Left lobe of liver (tissue), 2 donors: ENCODE measurements around the gene TNFAIP3. TPM values are rescaled to one million over a fixed set of nuclear protein-coding genes. Genes with fewer than 3 reads are reported as not detected.
"Not testable (repeated sequence)": the region's sequence is repeated elsewhere in the genome, so short reads cannot be mapped to it uniquely, and the experiment has no call there.

ENCODE experiments used
- ATAC-seq: fragments of 200-7000 bp; cut with Tn5 transposase; one replicate; pipeline ENCODE4 v1.9.1; 2020; ENCODE audit warnings: mild to moderate bottlenecking, moderate library complexity
- DNase-seq: peaks from one replicate; pipeline ENCODE4 v3.0.0-alpha.2; 2020; ENCODE audit warnings: low spot score
- total RNA-seq: library from RNA; stranded (reverse); gene quantifications from one replicate; pipeline ENCODE4 v1.2.1, GENCODE V29; 2021
- donor health status: DM: no; HTN: no; CAD: no; lungs with moderate emphysema.
- donor health status: DM: no; HTN: yes; CAD: no.

Gene TNFAIP3
- total RNA-seq, 1 donor from 2014 or later, result 8.8 TPM

- ATAC-seq (no peak), DNase-seq (no peak)
These were observed 10.1 kb downstream of the TNFAIP3 start for GRCh38 chr6:137877113-137877512.

- ATAC-seq (no peak), DNase-seq (no peak)
These were observed 10.5 kb downstream of the TNFAIP3 start for GRCh38 chr6:137877606-137878005.

- no peak for DNase-seq
- no peak for ATAC-seq
These were observed 11.0 kb downstream of the TNFAIP3 start for GRCh38 chr6:137878029-137878428.

- DNase-seq, result no peak
These were observed 11.6 kb downstream of the TNFAIP3 start for GRCh38 chr6:137878486-137879285.

GRCh38 chr6:137879299-137879698, 12.2 kb downstream of the TNFAIP3 start:
- DNase-seq (no peak), ATAC-seq (no peak)

More at GRCh38 chr6:137878486-137879285, 11.6 kb downstream of the TNFAIP3 start:
- ATAC-seq, result no peak

- ATAC-seq, result no peak
- no peak for DNase-seq
These were observed 13.1 kb downstream of the TNFAIP3 start for GRCh38 chr6:137879885-137880745.

GRCh38 chr6:137880746-137881521, 13.9 kb downstream of the TNFAIP3 start:
- ATAC-seq (no peak), DNase-seq (no peak)

GRCh38 chr6:137881522-137881886, 14.4 kb downstream of the TNFAIP3 start:
- DNase-seq (no peak), ATAC-seq (no peak)

- no peak for ATAC-seq
These were observed 15.3 kb downstream of the TNFAIP3 start for GRCh38 chr6:137882225-137882961.

GRCh38 chr6:137883400-137884148, 16.5 kb downstream of the TNFAIP3 start:
- ATAC-seq, result no peak
- no peak for DNase-seq

More at GRCh38 chr6:137882225-137882961, 15.3 kb downstream of the TNFAIP3 start:
- DNase-seq, result no peak

GRCh38 chr6:137884149-137884909, 17.3 kb downstream of the TNFAIP3 start:
- DNase-seq, result no peak
- ATAC-seq, result no peak

- not testable (repeated sequence) for ATAC-seq
These were observed 17.8 kb downstream of the TNFAIP3 start for GRCh38 chr6:137884910-137885229.

GRCh38 chr6:137886226-137886625, 19.2 kb downstream of the TNFAIP3 start:
- not testable (repeated sequence) for DNase-seq, ATAC-seq

More at GRCh38 chr6:137884910-137885229, 17.8 kb downstream of the TNFAIP3 start:
- not testable (repeated sequence) for DNase-seq

GRCh38 chr6:137890983-137891537, 24.0 kb downstream of the TNFAIP3 start:
- no peak for ATAC-seq
- no peak for DNase-seq

- no peak for DNase-seq
- ATAC-seq, result no peak
These were observed 25.2 kb downstream of the TNFAIP3 start for GRCh38 chr6:137892271-137892708.

- no peak for ATAC-seq
- no peak for DNase-seq
These were observed 26.1 kb downstream of the TNFAIP3 start for GRCh38 chr6:137893181-137893580.

- DNase-seq (no peak), ATAC-seq (no peak)
These were observed 26.7 kb downstream of the TNFAIP3 start for GRCh38 chr6:137893726-137894125.

- not testable (repeated sequence) for ATAC-seq
These were observed 27.3 kb downstream of the TNFAIP3 start for GRCh38 chr6:137894378-137894777.

More at GRCh38 chr6:137894378-137894777, 27.3 kb downstream of the TNFAIP3 start:
- not testable (repeated sequence) for DNase-seq
